HG03060 (cell line): Measurements from ENCODE around the gene MCC.

Source experiments
- ATAC-seq: cut with Tn5 transposase; IDR thresholded peaks from one replicate; pipeline ENCODE4 v1.9.1; 2021; ENCODE audit warnings: low read depth, moderate number of reproducible peaks; ENCODE audit not compliant: unreplicated experiment

MCC gene

GRCh38 chr5:113375480-113376060 is 112.7 kb downstream of the MCC start:
- ATAC-seq: no peak

GRCh38 chr5:113373426-113373825 is 114.8 kb downstream of the MCC start:
- no peak for ATAC-seq

DNA sequence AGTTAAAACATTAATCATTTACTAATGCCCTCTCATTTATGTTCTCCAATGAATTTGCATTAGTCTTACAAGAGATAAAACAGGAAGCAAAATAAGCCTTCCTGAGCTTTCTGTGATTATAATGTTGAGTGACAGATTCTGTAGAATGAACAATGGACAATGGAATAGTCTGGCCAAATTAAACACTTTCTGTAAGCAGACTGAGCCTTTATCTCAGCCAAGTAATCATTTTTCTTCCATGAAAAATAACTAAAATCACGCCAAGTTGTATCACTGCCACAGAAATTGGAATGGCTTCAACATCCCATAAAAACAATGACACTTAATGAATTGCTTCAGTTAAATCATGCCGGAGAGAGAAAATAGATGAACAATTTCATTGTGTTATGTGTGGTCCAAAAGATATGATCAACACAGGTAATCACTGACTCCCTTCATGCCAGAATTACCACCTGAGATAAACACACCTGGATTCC is 116.5 kb downstream of the MCC start:
- ATAC-seq: no peak

- no peak for ATAC-seq
Measured at GRCh38 chr5:113367586-113367985, 120.7 kb downstream of the MCC start.

GRCh38 chr5:113364466-113364865 is 123.8 kb downstream of the MCC start:
- no peak for ATAC-seq

- ATAC-seq: no peak
Measured at GRCh38 chr5:113361701-113362100, 126.6 kb downstream of the MCC start.

DNA sequence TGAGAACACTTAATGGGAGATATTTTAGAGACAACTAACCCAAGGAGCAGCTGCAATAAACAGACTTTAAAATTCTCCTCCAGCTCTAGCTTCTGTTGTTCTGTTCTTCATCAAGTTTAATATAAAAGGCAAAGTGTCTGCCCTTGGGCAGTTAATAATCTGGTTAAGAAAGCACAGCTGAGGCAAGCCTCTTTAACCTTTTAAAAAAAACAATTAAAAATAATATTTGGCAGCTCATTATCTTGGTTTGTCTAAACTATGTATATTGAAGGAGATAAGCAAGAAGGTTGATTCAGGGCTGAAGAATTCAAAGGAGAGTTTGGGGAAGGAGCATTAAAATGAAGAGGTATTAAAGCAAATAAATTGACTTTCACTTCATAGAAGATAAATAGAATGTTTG is 128.8 kb downstream of the MCC start:
- no peak for ATAC-seq

GRCh38 chr5:113358696-113359095 is 129.6 kb downstream of the MCC start:
- no peak for ATAC-seq

DNA sequence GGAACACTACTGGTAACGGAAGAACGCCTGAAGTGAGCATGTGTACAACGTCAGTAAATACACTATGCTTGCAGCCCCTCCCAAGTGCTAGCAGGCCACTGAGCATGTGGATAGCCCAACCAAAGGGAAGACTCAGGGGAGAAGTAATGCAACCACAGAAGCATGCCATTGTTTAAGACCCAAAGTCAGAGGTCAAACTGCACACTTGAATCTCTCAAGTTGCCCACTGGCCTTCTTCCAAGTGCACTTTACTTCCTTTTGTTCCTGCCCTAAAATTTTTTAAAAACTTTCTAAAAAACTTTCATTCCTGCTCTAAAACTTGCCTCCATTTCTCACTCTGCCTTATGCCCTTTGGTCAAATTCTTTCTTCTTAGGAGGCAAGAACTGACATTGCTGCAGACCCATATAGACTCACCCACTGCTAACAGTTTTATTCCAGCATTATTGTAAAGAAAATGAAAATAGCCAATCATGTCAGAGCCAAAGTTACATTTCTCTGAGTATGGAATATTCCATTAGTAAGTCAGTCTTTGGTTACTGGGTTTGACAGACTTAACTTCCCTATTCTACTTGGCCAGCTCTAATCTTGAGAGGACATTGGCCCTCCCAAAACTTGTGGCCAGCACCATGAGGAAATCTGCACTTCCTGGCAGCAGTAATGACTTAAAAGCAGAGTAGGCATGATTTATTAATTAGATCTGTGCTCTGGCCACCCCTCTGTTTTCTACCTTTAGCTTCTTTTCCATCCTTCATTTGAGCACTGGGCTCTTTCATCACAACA is 130.4 kb downstream of the MCC start:
- ATAC-seq: no peak

- no peak for ATAC-seq
Measured at GRCh38 chr5:113356487-113356886, 131.8 kb downstream of the MCC start.

DNA sequence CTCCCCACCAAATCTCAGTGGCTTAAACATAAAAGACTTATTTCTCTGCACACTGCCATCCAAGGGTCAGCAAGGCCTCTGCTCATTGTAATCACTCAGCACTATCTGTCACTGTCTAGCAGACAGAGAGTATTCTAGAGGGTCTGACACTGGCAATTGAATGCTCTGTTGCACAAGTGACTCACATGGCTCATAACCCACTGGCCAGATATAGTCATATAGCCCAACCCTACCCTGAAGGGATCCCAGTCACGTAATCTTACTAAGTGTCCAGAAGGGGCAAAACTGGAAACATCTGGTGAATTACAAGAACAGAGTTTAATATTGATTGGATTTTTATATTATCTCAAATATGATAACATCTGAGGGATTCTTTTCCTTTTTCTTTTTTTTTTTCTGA is 134.2 kb downstream of the MCC start:
- ATAC-seq: no peak

DNA sequence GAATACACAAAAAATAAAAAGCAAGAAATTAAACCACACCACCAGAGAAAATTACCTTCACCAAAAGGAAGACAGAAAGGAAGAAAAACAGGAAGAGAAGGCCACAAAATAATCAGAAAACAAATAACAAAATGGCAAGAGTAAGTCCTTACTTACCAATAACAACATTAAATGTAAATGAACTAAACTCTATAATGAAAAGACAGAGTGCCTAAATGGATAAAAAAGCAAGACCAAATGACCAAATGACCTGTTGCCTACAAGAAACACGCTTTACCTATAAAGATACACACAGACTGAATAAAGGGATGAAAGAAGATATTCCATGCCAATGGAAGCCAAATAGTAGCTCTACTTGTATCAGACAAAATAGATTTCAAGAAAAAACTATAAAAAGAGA is 140.7 kb downstream of the MCC start:
- ATAC-seq: no peak

DNA sequence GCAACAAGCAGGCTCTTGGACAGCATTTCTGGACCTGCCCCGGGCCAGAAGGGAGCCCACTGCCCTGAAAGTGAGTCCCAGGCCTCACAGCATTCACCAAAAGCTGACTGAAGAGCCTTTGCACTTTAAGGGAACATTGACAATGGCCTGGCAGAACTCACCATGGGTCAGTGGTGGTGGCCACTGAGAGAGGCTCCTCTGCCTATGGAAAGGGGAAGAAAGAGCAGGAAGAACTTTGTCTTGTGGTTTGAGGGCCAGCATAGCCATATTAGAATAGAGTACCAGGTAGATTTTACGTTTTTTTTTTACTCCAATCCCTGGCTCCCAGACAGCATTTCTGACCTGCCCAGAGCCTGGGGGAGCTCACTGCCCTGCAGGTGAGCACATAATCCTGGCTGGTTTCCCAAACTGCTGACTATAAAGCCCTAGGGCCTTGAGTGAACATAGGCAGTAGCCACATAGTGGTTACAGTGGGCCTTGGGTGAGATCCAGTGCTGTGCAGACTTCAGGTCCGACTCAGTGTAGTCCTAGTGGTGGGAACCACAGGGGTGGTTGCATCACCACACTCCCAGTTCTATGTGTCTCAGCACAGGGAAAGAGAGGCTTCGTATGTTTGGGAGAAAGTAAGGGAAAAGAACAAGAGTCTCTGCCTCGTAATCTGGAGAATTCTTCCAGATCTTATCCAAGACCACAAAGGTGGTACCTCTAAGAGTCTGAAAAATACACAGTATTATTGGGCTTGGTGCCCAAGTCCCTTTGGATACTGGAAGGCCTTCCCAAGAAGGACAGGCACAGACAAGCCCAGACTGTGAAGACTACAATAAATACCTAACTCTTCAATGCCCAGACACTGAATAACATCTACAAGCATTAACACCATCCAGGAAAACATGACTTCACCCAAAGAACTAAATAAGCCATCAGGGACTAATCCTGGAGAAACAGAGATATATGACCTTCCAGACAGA is 143.0 kb downstream of the MCC start:
- ATAC-seq: no peak

- ATAC-seq: no peak
Measured at GRCh38 chr5:113343343-113343742, 144.9 kb downstream of the MCC start.

DNA sequence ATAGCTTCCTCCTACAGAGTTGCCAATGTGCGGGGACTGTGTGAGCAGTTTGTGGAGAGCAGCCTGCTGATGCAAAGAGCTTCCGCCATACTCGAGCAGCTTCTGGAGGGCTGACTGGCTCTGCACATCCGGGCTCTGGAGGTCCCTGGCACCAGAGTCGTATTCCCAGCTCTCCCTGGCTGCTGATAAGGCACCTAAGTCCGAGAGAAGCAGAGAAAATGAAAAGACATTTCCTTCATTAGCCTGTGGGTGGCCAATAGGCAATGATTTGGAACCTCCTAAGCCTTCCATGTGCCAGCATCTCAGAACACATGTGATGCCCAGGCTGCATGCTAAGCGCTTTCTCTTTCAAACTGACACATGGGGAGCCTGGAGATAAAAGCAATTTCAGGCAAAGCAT is 147.7 kb downstream of the MCC start:
- ATAC-seq: no peak

- ATAC-seq: no peak
Measured at GRCh38 chr5:113338628-113339027, 149.6 kb downstream of the MCC start.

DNA sequence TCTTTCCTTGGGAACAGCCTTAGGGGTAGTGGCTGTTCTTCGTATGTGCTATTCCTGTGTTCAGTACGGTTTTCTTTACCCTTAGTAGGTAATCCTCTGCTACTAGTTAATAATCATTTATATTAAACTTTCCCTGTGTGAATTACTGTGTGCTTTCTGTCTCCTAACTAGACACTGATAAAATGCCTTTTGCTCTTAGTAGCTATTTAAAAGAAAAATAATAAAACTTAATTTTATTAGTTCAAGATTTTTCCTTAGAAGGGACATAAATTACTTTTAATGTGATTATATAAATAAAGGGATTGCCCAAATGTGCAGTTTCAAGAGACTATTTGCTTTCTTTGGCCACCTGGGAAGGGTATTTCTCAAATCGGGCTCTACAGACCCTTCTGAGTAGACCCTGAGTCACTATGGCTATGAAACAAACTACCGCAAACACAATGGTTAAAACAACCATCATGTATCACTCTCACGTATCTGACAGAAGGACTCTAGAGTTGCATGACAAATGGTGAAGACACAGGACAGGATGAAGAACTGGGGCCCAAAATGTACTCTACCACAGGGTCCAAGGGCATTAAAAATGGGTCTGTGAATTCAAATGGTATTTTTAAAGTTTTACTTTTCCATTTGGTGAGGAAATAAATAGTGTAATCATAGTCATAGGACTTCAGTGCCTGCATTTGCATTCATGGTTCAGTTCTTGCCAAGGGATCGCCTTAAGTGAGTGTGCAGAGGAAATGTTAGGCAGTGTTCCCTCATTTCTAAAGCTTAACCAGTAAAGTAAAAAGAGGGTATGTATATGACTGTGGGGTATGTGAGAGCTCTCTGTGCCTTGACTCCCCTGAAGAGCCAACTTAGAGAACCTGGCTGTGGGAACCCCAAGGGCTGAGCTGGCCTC is 150.5 kb downstream of the MCC start:
- no peak for ATAC-seq

- ATAC-seq: no peak
Measured at GRCh38 chr5:113336975-113337374, 151.3 kb downstream of the MCC start.

GRCh38 chr5:113333411-113333810 is 154.8 kb downstream of the MCC start:
- no peak for ATAC-seq

DNA sequence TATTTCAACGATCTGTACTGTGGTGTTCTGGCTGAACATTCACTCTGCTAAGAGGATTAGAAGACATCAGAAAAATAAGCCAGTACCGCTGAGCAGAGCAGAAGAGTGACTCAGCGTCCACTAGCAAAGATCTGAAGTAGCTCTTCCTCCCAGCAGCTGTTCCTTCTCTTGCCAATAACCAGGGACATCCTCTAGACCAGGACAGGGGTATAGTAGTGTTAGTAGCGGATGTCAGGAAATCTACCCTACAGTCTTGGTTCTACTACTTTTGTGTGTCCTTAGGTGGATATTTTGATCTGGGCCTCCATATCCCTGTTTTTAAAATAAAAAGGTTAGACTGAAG is 157.1 kb downstream of the MCC start:
- ATAC-seq: no peak
